COR-L47 (cell line): ENCODE measurements around the gene LIN7B.
A peak's percentile ranks its signal among the peaks of the same experiment; 100 is the strongest.

Experiments
- DNase-seq: peaks from one replicate; lab custom pipeline; 2025; lab: John Stamatoyannopoulos, UW

LIN7B gene

GRCh38 chr19:49113762-49114629 lies at the start of gene LIN7B:
Gene LIN7B, plus strand, starts transcription at chr19:49114370. Its CDS starts 35 bp downstream, at chr19:49114405.
- peak; percentile 50 for DNase-seq

- no peak for DNase-seq
Measured at GRCh38 chr19:49064768-49065611, 49.2 kb upstream of the LIN7B start, which contains the start of gene NTF4. Gene NTF4, minus strand, starts transcription at chr19:49064818. Its CDS starts 2,821 bp downstream, at chr19:49061997.

- no peak for DNase-seq
Measured at GRCh38 chr19:49065905-49066512, 48.2 kb upstream of the LIN7B start.

GRCh38 chr19:49067554-49067953 lies 46.6 kb upstream of the LIN7B start:
- no peak for DNase-seq

- DNase-seq = no peak
Measured at GRCh38 chr19:49069026-49069425, 45.1 kb upstream of the LIN7B start.

- DNase-seq = no peak
Measured at GRCh38 chr19:49070416-49070815, 43.8 kb upstream of the LIN7B start.

GRCh38 chr19:49071860-49072547 lies 42.2 kb upstream of the LIN7B start:
- DNase-seq = no peak

- no peak for DNase-seq
Measured at GRCh38 chr19:49073514-49074378, 40.4 kb upstream of the LIN7B start.

GRCh38 chr19:49074869-49075268 lies 39.3 kb upstream of the LIN7B start:
- peak; percentile 38 for DNase-seq

GRCh38 chr19:49080392-49080791 lies 33.8 kb upstream of the LIN7B start:
- no peak for DNase-seq

GRCh38 chr19:49081273-49081672 lies 32.9 kb upstream of the LIN7B start:
- DNase-seq = no peak

GRCh38 chr19:49084206-49085019 lies 29.8 kb upstream of the LIN7B start:
- DNase-seq = no peak

GRCh38 chr19:49085020-49085867 lies 28.9 kb upstream of the LIN7B start, which contains the start of gene SNRNP70:
Gene SNRNP70, plus strand, starts transcription at chr19:49085451. Its CDS starts 964 bp downstream, at chr19:49086415.
- peak; percentile 100 for DNase-seq

- DNase-seq = no peak
Measured at GRCh38 chr19:49085868-49086232, 28.3 kb upstream of the LIN7B start.

- DNase-seq = no peak
Measured at GRCh38 chr19:49086296-49086695, 27.9 kb upstream of the LIN7B start.

GRCh38 chr19:49091391-49092038 lies 22.7 kb upstream of the LIN7B start:
- DNase-seq = no peak

- DNase-seq = no peak
Measured at GRCh38 chr19:49092686-49093085, 21.5 kb upstream of the LIN7B start.
